H9 (cell line): ENCODE results near the gene VASP. TPM values are rescaled to one million over a fixed set of nuclear protein-coding genes. Genes with fewer than 3 reads are reported as not detected.

ENCODE experiments used
- DNase-seq: peaks from one replicate; pipeline ENCODE4 v3.0.0-alpha.2; 2017
- H2AFZ ChIP-seq: one replicate; pipeline ENCODE4 v1.6.1; 2013; ENCODE audit warnings: mild to moderate bottlenecking, low read length, control low read depth, moderate library complexity
- H2AK5ac ChIP-seq: 2 replicates; pipeline ENCODE4 v1.6.1; 2013; ENCODE audit warnings: low read length, control low read depth, mixed read lengths; ENCODE audit not compliant: insufficient read length
- H2BK120ac ChIP-seq: one replicate; pipeline ENCODE4 v1.6.1; 2013; ENCODE audit warnings: low read depth, mild to moderate bottlenecking, low read length, control low read depth, inconsistent platforms; ENCODE audit not compliant: poor library complexity, severe bottlenecking
- H2BK12ac ChIP-seq: 2 replicates; pipeline ENCODE4 v1.6.1; 2013; ENCODE audit warnings: low read length, control low read depth, mixed read lengths, low read depth; ENCODE audit not compliant: insufficient read length
- H2BK15ac ChIP-seq: 2 replicates; pipeline ENCODE4 v1.6.1; 2013; ENCODE audit warnings: low read depth, low read length, control low read depth
- H2BK20ac ChIP-seq: one replicate; pipeline ENCODE4 v1.6.1; 2013; ENCODE audit warnings: low read depth, mild to moderate bottlenecking, low read length, control low read depth, inconsistent platforms; ENCODE audit not compliant: poor library complexity, severe bottlenecking
- H2BK5ac ChIP-seq: 2 replicates; pipeline ENCODE4 v1.6.1; 2013; ENCODE audit warnings: low read length, control low read depth, mixed read lengths; ENCODE audit not compliant: insufficient read length
- H3K14ac ChIP-seq: 2 replicates; pipeline ENCODE4 v1.6.1; 2013; ENCODE audit warnings: low read length, control low read depth; ENCODE audit not compliant: insufficient read depth
- H3K18ac ChIP-seq: 2 replicates; pipeline ENCODE4 v1.6.1; 2013; ENCODE audit warnings: low read depth, mild to moderate bottlenecking, mixed read lengths, low read length, control low read depth; ENCODE audit not compliant: insufficient read length
- H3K23ac ChIP-seq: 2 replicates; pipeline ENCODE4 v1.6.1; 2013; ENCODE audit warnings: low read length, control low read depth, mixed read lengths, low read depth; ENCODE audit not compliant: insufficient read length
- H3K23me2 ChIP-seq: 2 replicates; pipeline ENCODE4 v1.6.1; 2013; ENCODE audit warnings: low read depth, mild to moderate bottlenecking, mixed read lengths, low read length, control low read depth; ENCODE audit not compliant: insufficient read length, poor library complexity, severe bottlenecking
- H3K27ac ChIP-seq: 2 replicates; pipeline ENCODE4 v1.5.1; 2013; ENCODE audit warnings: low read length, control low read depth, mixed read lengths, low read depth; ENCODE audit not compliant: insufficient read length
- H3K27me3 ChIP-seq: 2 replicates; pipeline ENCODE4 v1.6.1; 2013; ENCODE audit warnings: low read length, control low read depth, inconsistent platforms; ENCODE audit not compliant: insufficient read depth
- H3K4ac ChIP-seq: 2 replicates; pipeline ENCODE4 v1.6.1; 2013; ENCODE audit warnings: low read depth, mild to moderate bottlenecking, control low read depth, inconsistent platforms, low read length, moderate library complexity
- H3K4me1 ChIP-seq: 2 replicates; pipeline ENCODE4 v1.6.1; 2013; ENCODE audit warnings: low read length, control low read depth, inconsistent platforms; ENCODE audit not compliant: insufficient read depth
- H3K4me2 ChIP-seq: 2 replicates; pipeline ENCODE4 v1.6.1; 2013; ENCODE audit warnings: low read length, control low read depth, mixed read lengths; ENCODE audit not compliant: insufficient read length, insufficient read depth
- H3K56ac ChIP-seq: 2 replicates; pipeline ENCODE4 v1.6.1; 2013; ENCODE audit warnings: low read depth, mild to moderate bottlenecking, mixed read lengths, low read length, control low read depth; ENCODE audit not compliant: insufficient read length
- H3K79me1 ChIP-seq: 2 replicates; pipeline ENCODE4 v1.6.1; 2013; ENCODE audit warnings: low read depth, mild to moderate bottlenecking, moderate library complexity, low read length, control low read depth, inconsistent platforms; ENCODE audit not compliant: insufficient read depth, poor library complexity, severe bottlenecking
- H3K79me2 ChIP-seq: 2 replicates; pipeline ENCODE4 v1.6.1; 2013; ENCODE audit warnings: low read length, control low read depth, inconsistent platforms; ENCODE audit not compliant: insufficient read depth
- H3K9ac ChIP-seq: 2 replicates; pipeline ENCODE4 v1.6.1; 2013; ENCODE audit warnings: low read length, control low read depth, mixed read lengths; ENCODE audit not compliant: insufficient read length; ENCODE audit errors: extremely low read depth
- H3K9me3 ChIP-seq: one replicate; pipeline ENCODE4 v1.6.1; 2013; ENCODE audit warnings: low read depth, low read length, inconsistent platforms; ENCODE audit not compliant: control insufficient read depth
- H3T11ph ChIP-seq: one replicate; pipeline ENCODE4 v1.6.1; 2013; ENCODE audit warnings: mild to moderate bottlenecking, low read length, control low read depth, inconsistent platforms
- H4K20me1 ChIP-seq: one replicate; pipeline ENCODE4 v1.6.1; 2013; ENCODE audit not compliant: control insufficient read depth, insufficient read length, insufficient read depth
- H4K5ac ChIP-seq: 2 replicates; pipeline ENCODE4 v1.6.1; 2013; ENCODE audit warnings: low read depth, mild to moderate bottlenecking, mixed read lengths, low read length, control low read depth; ENCODE audit not compliant: insufficient read length
- H4K8ac ChIP-seq: replicated peaks from 2 replicates; pipeline ENCODE4 v1.6.1; 2013; ENCODE audit warnings: low read length, control low read depth, mixed read lengths, low read depth; ENCODE audit not compliant: insufficient read length
- H4K91ac ChIP-seq: 2 replicates; pipeline ENCODE4 v1.6.1; 2013; ENCODE audit warnings: low read depth, mild to moderate bottlenecking, moderate library complexity, mixed read lengths, low read length, control low read depth; ENCODE audit not compliant: insufficient read length
- H3K27ac Mint-ChIP-seq, 3 experiments: 2 replicates in 2 of 3; 3 replicates in 1 of 3; pipeline ENCODE4 v1.8.0; 2020 to 2021; ENCODE audit warnings: mixed read lengths in 3 of 3, mild to moderate bottlenecking in 1 of 3, moderate library complexity in 1 of 3
- H3K27me3 Mint-ChIP-seq: 2 replicates; pipeline ENCODE4 v1.8.0; 2021; ENCODE audit warnings: low read depth, mild to moderate bottlenecking, moderate library complexity, mixed read lengths
- H3K36me3 Mint-ChIP-seq, 3 experiments: 2 replicates in 2 of 3; 3 replicates in 1 of 3; pipeline ENCODE4 v1.8.0; 2020 to 2021; ENCODE audit warnings: low read depth in 3 of 3, mixed read lengths in 3 of 3; ENCODE audit not compliant: insufficient read depth in 1 of 3
- H3K4me1 Mint-ChIP-seq, 2 experiments: 2 replicates each; pipeline ENCODE4 v1.8.0; 2020; ENCODE audit warnings: mixed read lengths in 2 of 2
- H3K4me3 Mint-ChIP-seq, 2 experiments: 2 replicates in 1 of 2; 3 replicates in 1 of 2; pipeline ENCODE4 v1.8.0; 2020 to 2021; ENCODE audit warnings: mild to moderate bottlenecking in 2 of 2, mixed read lengths in 2 of 2, moderate library complexity in 1 of 2
- H3K9me3 Mint-ChIP-seq, 2 experiments: 2 replicates in 1 of 2; 3 replicates in 1 of 2; pipeline ENCODE4 v1.8.0; 2020; ENCODE audit warnings: mild to moderate bottlenecking in 2 of 2, mixed read lengths in 2 of 2, moderate library complexity in 1 of 2
- WGBS: extraction: QIAGEN DNeasy Blood & Tissue Kit; methylation state at CpG from one replicate; pipeline ENCODE4 v1.1.7; 2013; ENCODE audit warnings: missing lambda C conversion rate, low lambda C conversion rate, mixed read lengths; ENCODE audit not compliant: insufficient read length; ENCODE audit errors: extremely low coverage; 5-methylcytosine and 5-hydroxymethylcytosine counted together
- total RNA-seq: library from RNA; stranded (reverse); gene quantifications from 2 replicates; pipeline ENCODE4 v1.2.1, GENCODE V29; 2021
- TF ChIP-seq, protein P1 (sequence below): fragments of 200-600 bp; sonication (generic); conservative IDR thresholded peaks from 3 replicates; pipeline ENCODE4 v1.8.0; 2021; ENCODE audit warnings: antibody characterized with exemption, mild to moderate bottlenecking

The VASP gene
- total RNA-seq, 1 experiment from 2014 or later: 157 TPM

- no peaks in the 10 kb centered on the region for H3K9me3 ChIP-seq
- H3K23ac ChIP-seq: no peak overlapping the region
- H3T11ph ChIP-seq: no peak overlapping the region
- no peak overlapping the region for H2AFZ ChIP-seq
- peaks cover 2% of the 10 kb centered on the region for H4K20me1 ChIP-seq
- H3K14ac ChIP-seq: no peak overlapping the region; the same call in 1 of the 2 replicates
- no peak overlapping the region for H3K4me2 ChIP-seq
- H4K5ac ChIP-seq: no peak overlapping the region
- no peaks in the 10 kb centered on the region for H3K27me3 ChIP-seq
- H3K4me1 ChIP-seq: peaks cover 4% of the 10 kb centered on the region; the same call in 1 of the 2 replicates
- no peak overlapping the region for H2BK5ac ChIP-seq
- H3K23me2 ChIP-seq: no peaks in the 10 kb centered on the region
- no peaks in the 10 kb centered on the region for H3K27me3 Mint-ChIP-seq
- TF ChIP-seq, protein P1, sequence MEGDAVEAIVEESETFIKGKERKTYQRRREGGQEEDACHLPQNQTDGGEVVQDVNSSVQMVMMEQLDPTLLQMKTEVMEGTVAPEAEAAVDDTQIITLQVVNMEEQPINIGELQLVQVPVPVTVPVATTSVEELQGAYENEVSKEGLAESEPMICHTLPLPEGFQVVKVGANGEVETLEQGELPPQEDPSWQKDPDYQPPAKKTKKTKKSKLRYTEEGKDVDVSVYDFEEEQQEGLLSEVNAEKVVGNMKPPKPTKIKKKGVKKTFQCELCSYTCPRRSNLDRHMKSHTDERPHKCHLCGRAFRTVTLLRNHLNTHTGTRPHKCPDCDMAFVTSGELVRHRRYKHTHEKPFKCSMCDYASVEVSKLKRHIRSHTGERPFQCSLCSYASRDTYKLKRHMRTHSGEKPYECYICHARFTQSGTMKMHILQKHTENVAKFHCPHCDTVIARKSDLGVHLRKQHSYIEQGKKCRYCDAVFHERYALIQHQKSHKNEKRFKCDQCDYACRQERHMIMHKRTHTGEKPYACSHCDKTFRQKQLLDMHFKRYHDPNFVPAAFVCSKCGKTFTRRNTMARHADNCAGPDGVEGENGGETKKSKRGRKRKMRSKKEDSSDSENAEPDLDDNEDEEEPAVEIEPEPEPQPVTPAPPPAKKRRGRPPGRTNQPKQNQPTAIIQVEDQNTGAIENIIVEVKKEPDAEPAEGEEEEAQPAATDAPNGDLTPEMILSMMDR: no peak
- peaks cover 13 to 17% of the 10 kb centered on the region in 2 experiments for H3K4me1 Mint-ChIP-seq
- no CpG with 5 or more reads among the region's 3 CpGs for WGBS
- no peak overlapping the region for H2BK12ac ChIP-seq
- no peak overlapping the region for H2BK15ac ChIP-seq
- H3K36me3 Mint-ChIP-seq: no peaks in the 10 kb centered on the region; a peak in 1 of 7 replicates
- H3K9ac ChIP-seq: no peak overlapping the region
- H3K79me1 ChIP-seq: no peaks in the 10 kb centered on the region
- H2BK20ac ChIP-seq: no peak overlapping the region
- no peak overlapping the region for H3K27ac ChIP-seq
- H3K4ac ChIP-seq: no peak overlapping the region
- no peak overlapping the region for H3K56ac ChIP-seq
- H3K4me3 Mint-ChIP-seq: no peak overlapping the region
- no peak overlapping the region; a peak in 1 of 7 replicates for H3K27ac Mint-ChIP-seq
- H3K18ac ChIP-seq: no peak overlapping the region
- H3K79me2 ChIP-seq: no peaks in the 10 kb centered on the region
- no peak overlapping the region for H4K91ac ChIP-seq
- no peak overlapping the region for H2AK5ac ChIP-seq
- DNase-seq: no peak
- H4K8ac ChIP-seq: no peak overlapping the region
- no peak overlapping the region for H2BK120ac ChIP-seq
- H3K9me3 Mint-ChIP-seq: no peaks in the 10 kb centered on the region
These were observed 61.5 kb downstream of the VASP start for GRCh38 chr19:45568732-45569131.
